NB4 (cell line): ENCODE results near the gene GFOD1.

Experiments used
- CTCF ChIP-seq: IDR thresholded peaks from one replicate; pipeline ENCODE4 v1.5.1; 2012; ENCODE audit warnings: low read depth, low read length
- MAX ChIP-seq: IDR thresholded peaks from 2 replicates; pipeline ENCODE4 v1.6.1; 2011; ENCODE audit warnings: low read depth, low read length
- MYC ChIP-seq: IDR thresholded peaks from 2 replicates; pipeline ENCODE4 v1.6.1; 2011; ENCODE audit warnings: low read depth, low read length
- POLR2A ChIP-seq: IDR thresholded peaks from 2 replicates; pipeline ENCODE4 v1.6.1; 2011; ENCODE audit warnings: mild to moderate bottlenecking; ENCODE audit not compliant: insufficient read length; ENCODE audit errors: extremely low read depth

GRCh38 chr6:13487122-13488014 lies at the start of gene GFOD1:
- TF ChIP-seq POLR2A (peak; percentile 79), CTCF (no peak), MAX (no peak), MYC (no peak; the same call in 1 of the 2 replicates)
